ENCODE measurements around the gene RRM1.

Gene RRM1

DNA sequence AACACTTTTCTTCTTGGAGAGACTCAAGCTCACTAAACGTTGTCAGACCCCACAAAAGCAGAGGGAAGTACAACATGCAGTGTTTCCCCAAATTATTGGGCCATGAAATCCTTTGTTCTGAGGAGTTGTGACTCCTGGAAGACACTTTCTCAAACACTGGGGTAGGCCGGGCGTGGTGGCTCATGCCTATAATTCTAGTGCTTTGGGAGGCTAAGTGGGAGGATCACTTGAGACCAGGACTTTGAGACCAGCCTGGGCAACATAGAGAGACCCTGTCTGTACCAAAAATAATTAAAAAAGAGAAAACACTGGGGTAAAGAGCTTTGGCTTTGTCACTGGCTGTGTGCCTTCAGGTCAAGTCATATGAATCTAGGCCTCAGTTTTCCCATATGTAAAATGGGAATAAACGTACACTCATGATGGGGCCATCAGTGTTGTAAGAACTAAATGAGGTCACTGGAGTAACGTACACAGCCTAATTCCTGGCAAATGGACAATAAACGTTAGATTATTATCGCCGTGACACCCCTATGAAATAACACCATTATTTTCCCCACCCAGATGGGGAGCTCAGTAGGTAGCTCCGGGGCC, 92.0 kb downstream of the RRM1 start:
- no peak for DNase-seq (ENCODE audit: low read depth, low spot score)

DNA sequence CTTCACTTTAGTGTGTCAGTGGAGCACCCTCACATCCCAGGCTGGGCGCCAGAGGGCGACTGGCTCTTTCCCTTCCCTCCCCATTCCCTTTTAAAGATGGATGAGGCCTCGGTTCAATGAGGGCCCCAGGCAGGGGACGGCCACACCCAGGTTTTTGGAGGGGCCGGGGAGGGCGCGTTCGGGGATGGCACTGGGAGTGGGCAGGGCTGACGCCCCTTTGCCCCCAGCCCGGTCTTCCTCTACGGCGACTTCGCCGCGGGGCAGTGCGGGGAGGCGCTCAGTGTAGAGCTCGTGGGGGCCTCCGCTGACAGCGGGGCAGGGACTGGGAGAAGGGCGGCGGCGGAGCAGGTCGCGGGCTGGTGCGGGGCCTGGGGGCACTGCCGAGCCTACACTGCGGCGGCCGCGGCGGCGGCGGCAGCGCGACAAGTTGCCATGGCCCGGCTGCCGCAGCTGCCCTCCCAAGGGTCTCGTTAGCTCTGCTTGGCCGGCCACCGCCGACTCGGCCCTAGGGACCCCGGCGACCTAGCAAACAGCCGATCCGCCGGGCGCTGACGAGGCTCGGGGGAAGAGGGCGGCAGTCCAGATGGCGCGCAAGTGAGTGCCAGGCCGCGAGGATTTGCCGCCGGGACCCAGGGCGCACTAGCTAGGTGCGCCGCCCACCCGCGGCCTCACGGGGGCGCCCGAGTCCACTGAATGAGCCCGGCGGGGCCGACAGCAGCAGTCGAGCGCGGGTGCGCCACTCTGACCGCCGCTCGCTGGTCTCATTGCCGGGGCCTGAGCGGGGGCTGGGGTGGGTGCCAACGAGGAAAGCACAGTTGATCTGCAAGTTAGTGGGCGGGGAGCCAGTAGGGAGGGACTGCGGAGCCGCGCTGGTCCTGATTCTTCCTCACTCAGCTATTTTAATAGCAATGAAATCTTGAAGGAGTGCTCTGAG, 92.7 kb downstream of the RRM1 start:
- peak; percentile 94 for DNase-seq (ENCODE audit: low read depth, low spot score)

All from astrocyte of the hippocampus (primary cell).